ENCODE results near the gene RAB35. TPM values are rescaled to one million over a fixed set of nuclear protein-coding genes. Genes with fewer than 3 reads are reported as not detected.

The RAB35 gene
- total RNA-seq, 1 experiment from 2014 or later, result 62.0 TPM

DNA sequence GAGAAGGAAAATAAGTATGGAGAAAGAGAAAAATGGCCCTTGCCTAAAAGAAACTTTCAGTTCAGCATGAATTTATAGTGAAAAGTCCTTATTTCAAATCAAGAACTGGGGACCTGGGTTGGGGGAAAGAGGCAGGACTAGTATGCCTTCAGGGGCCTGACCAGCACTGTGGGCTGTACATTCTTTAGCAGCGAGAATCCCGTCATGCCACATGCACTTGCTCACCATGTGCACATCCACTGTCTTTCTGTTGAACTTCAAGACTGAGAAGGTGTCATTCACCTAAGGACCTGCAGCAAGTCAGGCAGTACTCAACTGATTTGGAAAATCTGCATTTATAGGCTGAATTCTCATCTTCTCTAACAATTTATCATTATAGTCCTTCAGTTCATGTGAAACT is 50.2 kb downstream of the RAB35 start:
- in situ Hi-C loops (cut with HindIII; ENCODE audit: low pct_unique_long_range_greater_than_20kb, low sequenced_read_pairs), result no loop called here
- no peak for ATAC-seq
- CTCF ChIA-PET, result interaction anchor here (0.6 kb wide), 1 partner anchor 280 kb away, joined by 3 read pairs; no protein-coding TSS in a partner anchor
- H3K27ac ChIP-seq (ENCODE audit: low read length), result no peak overlapping the region
- no TSS peak for BruUV-seq (replicated peaks)
- no peaks in the 10 kb centered on the region for H3K9me3 ChIP-seq (ENCODE audit: control insufficient read depth, insufficient read depth, low read depth, low read length)
- H3K27me3 ChIP-seq (ENCODE audit: control insufficient read depth, insufficient read depth, low read length), result no peaks in the 10 kb centered on the region
- POLR2A ChIA-PET, result no interaction called here
- H3K4me1 ChIP-seq (ENCODE audit: control insufficient read depth, insufficient read depth, low read length), result no peaks in the 10 kb centered on the region
- no peak overlapping the region for H3K4me3 ChIP-seq (ENCODE audit: low read depth in 2 of 2, low read length in 2 of 2)
- H3K36me3 ChIP-seq (ENCODE audit: control insufficient read depth, insufficient read depth, low read length), result no peaks in the 10 kb centered on the region
- no peak for DNase-seq (ENCODE audit: low read depth, low spot score)
- intact Hi-C loops (cut with micrococcal nuclease; ENCODE audit: unreplicated experiment), result no loop called here
- TF ChIP-seq SIN3A (IDR thresholded peaks at IDR 0.05; ENCODE audit: borderline replicate concordance, insufficient read depth, low read depth, low read length) (no peak), POLR2AphosphoS5 (IDR thresholded peaks at IDR 0.05; ENCODE audit: low read depth, low read length) (no peak)
- TF ChIP-seq, protein P1, sequence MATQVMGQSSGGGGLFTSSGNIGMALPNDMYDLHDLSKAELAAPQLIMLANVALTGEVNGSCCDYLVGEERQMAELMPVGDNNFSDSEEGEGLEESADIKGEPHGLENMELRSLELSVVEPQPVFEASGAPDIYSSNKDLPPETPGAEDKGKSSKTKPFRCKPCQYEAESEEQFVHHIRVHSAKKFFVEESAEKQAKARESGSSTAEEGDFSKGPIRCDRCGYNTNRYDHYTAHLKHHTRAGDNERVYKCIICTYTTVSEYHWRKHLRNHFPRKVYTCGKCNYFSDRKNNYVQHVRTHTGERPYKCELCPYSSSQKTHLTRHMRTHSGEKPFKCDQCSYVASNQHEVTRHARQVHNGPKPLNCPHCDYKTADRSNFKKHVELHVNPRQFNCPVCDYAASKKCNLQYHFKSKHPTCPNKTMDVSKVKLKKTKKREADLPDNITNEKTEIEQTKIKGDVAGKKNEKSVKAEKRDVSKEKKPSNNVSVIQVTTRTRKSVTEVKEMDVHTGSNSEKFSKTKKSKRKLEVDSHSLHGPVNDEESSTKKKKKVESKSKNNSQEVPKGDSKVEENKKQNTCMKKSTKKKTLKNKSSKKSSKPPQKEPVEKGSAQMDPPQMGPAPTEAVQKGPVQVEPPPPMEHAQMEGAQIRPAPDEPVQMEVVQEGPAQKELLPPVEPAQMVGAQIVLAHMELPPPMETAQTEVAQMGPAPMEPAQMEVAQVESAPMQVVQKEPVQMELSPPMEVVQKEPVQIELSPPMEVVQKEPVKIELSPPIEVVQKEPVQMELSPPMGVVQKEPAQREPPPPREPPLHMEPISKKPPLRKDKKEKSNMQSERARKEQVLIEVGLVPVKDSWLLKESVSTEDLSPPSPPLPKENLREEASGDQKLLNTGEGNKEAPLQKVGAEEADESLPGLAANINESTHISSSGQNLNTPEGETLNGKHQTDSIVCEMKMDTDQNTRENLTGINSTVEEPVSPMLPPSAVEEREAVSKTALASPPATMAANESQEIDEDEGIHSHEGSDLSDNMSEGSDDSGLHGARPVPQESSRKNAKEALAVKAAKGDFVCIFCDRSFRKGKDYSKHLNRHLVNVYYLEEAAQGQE (IDR thresholded peaks at IDR 0.05; ENCODE audit: insufficient read depth in 1 of 2, low read depth in 2 of 2, low read length in 1 of 2), result no peak
- TF ChIP-seq, protein P2, sequence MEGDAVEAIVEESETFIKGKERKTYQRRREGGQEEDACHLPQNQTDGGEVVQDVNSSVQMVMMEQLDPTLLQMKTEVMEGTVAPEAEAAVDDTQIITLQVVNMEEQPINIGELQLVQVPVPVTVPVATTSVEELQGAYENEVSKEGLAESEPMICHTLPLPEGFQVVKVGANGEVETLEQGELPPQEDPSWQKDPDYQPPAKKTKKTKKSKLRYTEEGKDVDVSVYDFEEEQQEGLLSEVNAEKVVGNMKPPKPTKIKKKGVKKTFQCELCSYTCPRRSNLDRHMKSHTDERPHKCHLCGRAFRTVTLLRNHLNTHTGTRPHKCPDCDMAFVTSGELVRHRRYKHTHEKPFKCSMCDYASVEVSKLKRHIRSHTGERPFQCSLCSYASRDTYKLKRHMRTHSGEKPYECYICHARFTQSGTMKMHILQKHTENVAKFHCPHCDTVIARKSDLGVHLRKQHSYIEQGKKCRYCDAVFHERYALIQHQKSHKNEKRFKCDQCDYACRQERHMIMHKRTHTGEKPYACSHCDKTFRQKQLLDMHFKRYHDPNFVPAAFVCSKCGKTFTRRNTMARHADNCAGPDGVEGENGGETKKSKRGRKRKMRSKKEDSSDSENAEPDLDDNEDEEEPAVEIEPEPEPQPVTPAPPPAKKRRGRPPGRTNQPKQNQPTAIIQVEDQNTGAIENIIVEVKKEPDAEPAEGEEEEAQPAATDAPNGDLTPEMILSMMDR (IDR thresholded peaks at IDR 0.05), result no peak

DNA sequence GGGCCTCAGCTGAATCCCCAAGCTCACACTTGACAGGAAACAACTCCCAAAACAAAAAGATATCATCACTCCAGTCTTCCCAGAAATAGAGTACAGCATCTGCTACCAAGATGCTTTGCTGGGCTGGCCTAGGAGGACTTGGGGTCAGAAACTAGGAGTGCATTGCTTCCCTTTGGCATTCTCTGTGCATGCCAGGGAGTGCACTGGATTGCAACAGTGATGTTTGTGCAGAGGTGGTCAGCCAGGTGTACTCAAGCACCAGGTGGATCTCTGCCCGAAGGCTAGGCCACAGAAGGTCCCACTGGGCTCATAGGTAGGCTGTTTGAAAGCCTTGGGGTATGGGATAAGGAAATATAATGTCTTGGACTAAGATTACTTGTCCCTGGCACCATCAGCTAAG is 51.1 kb downstream of the RAB35 start:
- no peaks in the 10 kb centered on the region for H3K4me1 ChIP-seq (ENCODE audit: control insufficient read depth, insufficient read depth, low read length)
- CTCF ChIA-PET, result no interaction called here
- H3K4me3 ChIP-seq (ENCODE audit: low read depth in 2 of 2, low read length in 2 of 2), result no peak overlapping the region
- no peaks in the 10 kb centered on the region for H3K9me3 ChIP-seq (ENCODE audit: control insufficient read depth, insufficient read depth, low read depth, low read length)
- ATAC-seq (no peak), DNase-seq (ENCODE audit: low read depth, low spot score) (no peak)
- BruUV-seq (replicated peaks), result no TSS peak
- POLR2A ChIA-PET, result no interaction called here
- no peaks in the 10 kb centered on the region for H3K27me3 ChIP-seq (ENCODE audit: control insufficient read depth, insufficient read depth, low read length)
- no peak overlapping the region for H3K27ac ChIP-seq (ENCODE audit: low read length)
- intact Hi-C loops (cut with micrococcal nuclease; ENCODE audit: unreplicated experiment) (no loop called here), in situ Hi-C loops (cut with HindIII; ENCODE audit: low pct_unique_long_range_greater_than_20kb, low sequenced_read_pairs) (no loop called here)
- TF ChIP-seq, protein P2 (IDR thresholded peaks at IDR 0.05), result no peak
- TF ChIP-seq TCF7L2 (IDR thresholded peaks at IDR 0.05; ENCODE audit: low read depth, low read length) (no peak), SIN3A (IDR thresholded peaks at IDR 0.05; ENCODE audit: borderline replicate concordance, insufficient read depth, low read depth, low read length) (no peak), POLR2AphosphoS5 (IDR thresholded peaks at IDR 0.05; ENCODE audit: low read depth, low read length) (no peak)
- TF ChIP-seq, protein P1 (IDR thresholded peaks at IDR 0.05; ENCODE audit: insufficient read depth in 1 of 2, low read depth in 2 of 2, low read length in 1 of 2), result no peak
- H3K36me3 ChIP-seq (ENCODE audit: control insufficient read depth, insufficient read depth, low read length), result no peaks in the 10 kb centered on the region

Data from Panc1 (cell line).